MCF 10A (cell line): ENCODE data around the gene DYNC1H1. TPM values are rescaled to one million over a fixed set of nuclear protein-coding genes. Genes with fewer than 3 reads are reported as not detected.
"Not testable (repeated sequence)": the region's sequence is repeated elsewhere in the genome, so short reads cannot be mapped to it uniquely, and the experiment has no call there.

Experiments used
- BruUV-seq: library from RNA; stranded (reverse); fragments of 400-500 nt; replicated peaks from 2 replicates; lab custom pipeline; 2021; lab: Mats Ljungman, UMichigan
- CTCF ChIA-PET: fragments of 300-600 bp; sonication (Branson Sonifier 250); formaldehyde crosslinking; extraction: SDS; loops from one replicate; lab custom pipeline; 2021; ENCODE audit warnings: antibody characterized with exemption, inconsistent platforms; lab: Yijun Ruan, JAX
- POLR2A ChIA-PET: fragments of 300-600, 350-650 bp; sonication (Branson Sonifier 250); formaldehyde crosslinking; extraction: SDS; loops from one replicate; lab custom pipeline; 2020; ENCODE audit warnings: antibody characterized with exemption, inconsistent platforms; lab: Yijun Ruan, JAX
- DNase-seq: peaks from one replicate; pipeline ENCODE4 v3.0.0-alpha.2; 2018; ENCODE audit not compliant: unreplicated experiment
- H3K27ac Mint-ChIP-seq: one replicate; pipeline ENCODE4 v1.8.0; 2022; ENCODE audit warnings: mild to moderate bottlenecking, low read depth, mixed read lengths; ENCODE audit not compliant: unreplicated experiment
- H3K27me3 Mint-ChIP-seq: one replicate; pipeline ENCODE4 v1.8.0; 2022; ENCODE audit warnings: mixed read lengths; ENCODE audit not compliant: insufficient read depth, unreplicated experiment
- H3K36me3 Mint-ChIP-seq: one replicate; pipeline ENCODE4 v1.8.0; 2022; ENCODE audit warnings: mild to moderate bottlenecking, moderate library complexity, mixed read lengths; ENCODE audit not compliant: insufficient read depth, unreplicated experiment
- H3K4me1 Mint-ChIP-seq: one replicate; pipeline ENCODE4 v1.8.0; 2022; ENCODE audit warnings: mixed read lengths; ENCODE audit not compliant: insufficient read depth, unreplicated experiment
- H3K4me3 Mint-ChIP-seq: one replicate; pipeline ENCODE4 v1.8.0; 2022; ENCODE audit warnings: mild to moderate bottlenecking, moderate library complexity, mixed read lengths; ENCODE audit not compliant: unreplicated experiment
- H3K9me3 Mint-ChIP-seq: one replicate; pipeline ENCODE4 v1.8.0; 2022; ENCODE audit warnings: mixed read lengths; ENCODE audit not compliant: unreplicated experiment
- CTCF ChIP-seq: fragments of 200-600 bp; IDR thresholded peaks from one replicate; pipeline ENCODE4 v1.8.0; 2022; ENCODE audit warnings: antibody characterized with exemption, mild to moderate bottlenecking; ENCODE audit not compliant: unreplicated experiment
- intact Hi-C: fragments of 100-400 bp; cut with micrococcal nuclease; formaldehyde crosslinking; loops from 2 replicates; pipeline ENCODE4 v1.14.1; 2022
- total RNA-seq: library from RNA; stranded (reverse); gene quantifications from 2 replicates; pipeline ENCODE4 v1.2.3, GENCODE V29; 2022

The DYNC1H1 gene
- total RNA-seq, 1 experiment from 2014 or later, result 704 TPM

DNA sequence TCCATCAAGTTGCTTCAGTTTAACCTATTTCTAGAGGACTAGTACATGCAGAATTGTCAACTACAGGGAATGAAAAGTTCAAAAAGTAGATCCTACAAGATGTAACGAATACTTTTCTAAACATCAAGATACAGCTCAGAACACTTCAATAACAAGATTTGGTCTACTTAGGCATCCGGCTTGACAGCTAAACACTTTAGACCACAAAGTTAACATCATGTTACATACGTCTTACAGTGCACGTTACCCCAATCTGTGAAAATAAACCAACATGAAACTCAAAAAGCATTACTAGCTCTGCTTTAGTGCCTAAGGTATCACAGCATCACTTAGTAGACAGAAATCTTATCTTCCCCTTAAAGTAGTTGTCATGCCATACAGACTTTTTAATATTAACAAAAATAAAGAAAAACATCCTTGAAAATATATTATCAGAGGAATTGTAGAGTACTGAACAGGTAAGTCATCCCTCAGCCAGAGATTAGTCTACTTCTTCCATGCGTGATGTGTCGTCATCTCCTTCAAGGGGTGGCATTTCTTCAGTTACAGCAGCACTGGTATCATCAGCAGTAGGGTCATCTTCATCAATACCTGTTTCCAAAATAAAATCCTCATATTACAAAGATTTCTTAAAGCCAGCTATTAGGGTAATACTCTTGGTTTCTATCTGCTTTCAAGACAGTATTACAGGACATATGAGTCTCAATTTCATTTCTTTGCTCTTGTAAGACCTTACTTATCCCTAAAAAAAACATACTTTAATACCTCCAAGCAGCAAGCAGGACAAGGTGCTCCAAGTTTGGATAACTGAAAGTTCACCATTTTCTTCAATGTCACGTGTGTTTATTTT, 117.1 kb downstream of the DYNC1H1 start:
- TF ChIP-seq CTCF, result no peak
- ChIA-PET POLR2A (interaction anchor here (0.8 to 1.1 kb wide), 2 partner anchors 35 to 117 kb away, joined by 3 read pairs; partner anchors contain the start of gene DYNC1H1), CTCF (interaction anchor here (0.6 to 1.5 kb wide), 3 partner anchors 10 to 17 kb away, joined by 3 to 4 read pairs (median 3); no protein-coding TSS in a partner anchor)
- BruUV-seq, result no TSS peak
- no peak for DNase-seq
- Mint-ChIP-seq H3K27ac (peak overlapping the region; percentile 31), H3K4me1 (peaks cover 13% of the 10 kb centered on the region), H3K9me3 (no peaks in the 10 kb centered on the region), H3K4me3 (no peak overlapping the region), H3K27me3 (no peaks in the 10 kb centered on the region), H3K36me3 (peaks cover 88% of the 10 kb centered on the region)
- intact Hi-C loops, result no loop called here

DNA sequence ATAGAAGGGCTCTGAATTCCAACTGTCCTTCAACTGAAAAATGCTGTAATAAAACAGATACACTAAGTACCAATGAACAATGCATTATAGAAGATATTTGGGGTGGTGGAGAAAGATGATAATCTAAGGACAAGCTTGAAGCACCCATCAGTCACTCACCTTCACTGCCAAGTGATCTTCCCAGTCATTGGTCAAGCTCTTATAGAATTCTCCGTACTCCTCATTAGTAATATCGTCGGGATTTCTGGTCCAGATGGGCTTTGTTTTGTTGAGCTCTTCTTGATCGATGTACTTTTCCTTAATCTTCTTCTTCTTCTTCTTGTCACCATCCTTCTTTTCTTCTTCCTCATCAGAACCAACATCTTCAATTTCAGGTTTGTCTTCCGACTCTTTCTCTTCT, 120.1 kb downstream of the DYNC1H1 start:
- intact Hi-C loops, H3K27me3 Mint-ChIP-seq, H3K9me3 Mint-ChIP-seq, DNase-seq: not testable (repeated sequence)
- Mint-ChIP-seq H3K27ac (peak overlapping the region; percentile 2), H3K36me3 (peaks cover 71% of the 10 kb centered on the region), H3K4me1 (peaks cover 25% of the 10 kb centered on the region), H3K4me3 (peak overlapping the region; percentile 63)
- CTCF ChIA-PET, result interaction anchor here (0.6 to 3.0 kb wide), 5 partner anchors 12 to 1399 kb away, joined by 3 to 11 read pairs (median 4); no protein-coding TSS in a partner anchor
- BruUV-seq, result TSS peak; percentile 35
- POLR2A ChIA-PET, result interaction anchor here (0.7 to 3.0 kb wide), 12 partner anchors 9 to 325 kb away, joined by 3 to 22 read pairs (median 4); partner anchors contain the start of genes DYNC1H1, MOK and WDR20

GRCh38 chr14:102084931-102085330, 120.6 kb downstream of the DYNC1H1 start:
- ChIA-PET POLR2A (interaction anchor here (0.7 to 3.0 kb wide), 13 partner anchors 9 to 325 kb away, joined by 3 to 22 read pairs (median 4); partner anchors contain the start of genes DYNC1H1, MOK and WDR20), CTCF (interaction anchor here (0.6 to 3.0 kb wide), 5 partner anchors 11 to 230 kb away, joined by 3 to 11 read pairs (median 4); no protein-coding TSS in a partner anchor)
- no peak for DNase-seq
- intact Hi-C loops, result no loop called here
- no TSS peak for BruUV-seq
- no peak for TF ChIP-seq CTCF
- Mint-ChIP-seq H3K4me1 (peaks cover 29% of the 10 kb centered on the region), H3K36me3 (peaks cover 67% of the 10 kb centered on the region), H3K4me3 (peak overlapping the region; percentile 63), H3K27me3 (no peaks in the 10 kb centered on the region), H3K27ac (peak overlapping the region; percentile 2), H3K9me3 (no peaks in the 10 kb centered on the region)

GRCh38 chr14:102085488-102085887, 121.1 kb downstream of the DYNC1H1 start:
- TF ChIP-seq CTCF, result no peak
- H3K4me1 Mint-ChIP-seq, result peaks cover 31% of the 10 kb centered on the region
- CTCF ChIA-PET, result interaction anchor here (0.6 to 3.0 kb wide), 3 partner anchors 11 to 230 kb away, joined by 3 to 11 read pairs (median 3); no protein-coding TSS in a partner anchor
- intact Hi-C loops, result no loop called here
- peak; percentile 32 for DNase-seq
- POLR2A ChIA-PET, result interaction anchor here (0.8 to 3.0 kb wide), 9 partner anchors 9 to 219 kb away, joined by 3 to 22 read pairs (median 4); partner anchors contain the start of genes DYNC1H1, MOK and WDR20
- H3K36me3 Mint-ChIP-seq, result peaks cover 61% of the 10 kb centered on the region
- no peaks in the 10 kb centered on the region for H3K9me3 Mint-ChIP-seq
- BruUV-seq, result no TSS peak
- H3K27me3 Mint-ChIP-seq, result no peaks in the 10 kb centered on the region
- H3K4me3 Mint-ChIP-seq, result peak overlapping the region; percentile 63
- peak overlapping the region; percentile 92 for H3K27ac Mint-ChIP-seq
